Measurements from ENCODE around the gene XRCC4. TPM values are rescaled to one million over a fixed set of nuclear protein-coding genes. Genes with fewer than 3 reads are reported as not detected.

XRCC4 gene
- polyA plus RNA-seq, 1 of the 3 experiments (the other 2 are of a cell fraction), result 1.8 TPM

- no peaks in the 10 kb centered on the region for H3K9me2 ChIP-seq
- no peak overlapping the region for H3K4me3 ChIP-seq (ENCODE audit: low read depth in 2 of 2, low read length in 1 of 2)
- peaks cover 8% of the 10 kb centered on the region; the same call in 1 of the 2 replicates for H3K9me3 ChIP-seq
- CTCF ChIA-PET, result interaction anchor here (1.0 kb wide), 1 partner anchor 9 kb away, joined by 3 read pairs; no protein-coding TSS in a partner anchor
- 87% methylated on average over 2 of the region's 2 CpGs for WGBS (ENCODE audit: low lambda C conversion rate)
- peaks cover 15% of the 10 kb centered on the region for H3F3A ChIP-seq (replicated peaks; ENCODE audit: insufficient read depth)
- no peak overlapping the region for H3K4me2 ChIP-seq
- DNase-seq, result no peak
- POLR2A ChIA-PET, result no interaction called here
- H3K27me3 ChIP-seq (ENCODE audit: insufficient read depth), result no peaks in the 10 kb centered on the region
- H2AFZ ChIP-seq (ENCODE audit: low read depth), result no peak overlapping the region
- no peak overlapping the region for H3K9ac ChIP-seq
- TF ChIP-seq FOXM1 (IDR thresholded peaks at IDR 0.05; ENCODE audit: low read depth), result no peak
- no peaks in the 10 kb centered on the region for H4K20me1 ChIP-seq (ENCODE audit: insufficient read depth)
- H3K79me2 ChIP-seq (ENCODE audit: insufficient read depth), result no peaks in the 10 kb centered on the region
- no peak overlapping the region for H3K27ac ChIP-seq (ENCODE audit: low read depth in 2 of 2, low read length in 1 of 2)
- H3K36me3 ChIP-seq (replicated peaks in 1 of 2; ENCODE audit: control insufficient read depth in 1 of 2, insufficient read depth in 2 of 2, low read length in 1 of 2), result no peaks in the 10 kb centered on the region
- H3K4me1 ChIP-seq (ENCODE audit: control insufficient read depth in 1 of 2, insufficient read depth in 2 of 2, low read depth in 1 of 2, low read length in 1 of 2), result peaks cover under 1 to 11% of the 10 kb centered on the region in 2 experiments; a peak in 2 of 4 replicates
These were observed 15.3 kb downstream of the XRCC4 start for GRCh38 chr5:83092619-83093018.

- POLR2A ChIA-PET, result no interaction called here
- Histone ChIP-seq H3K9ac (no peak overlapping the region), H2AFZ (ENCODE audit: low read depth) (no peak overlapping the region), H3K27me3 (ENCODE audit: insufficient read depth) (no peaks in the 10 kb centered on the region), H3K36me3 (replicated peaks in 1 of 2; ENCODE audit: control insufficient read depth in 1 of 2, insufficient read depth in 2 of 2, low read length in 1 of 2) (no peaks in the 10 kb centered on the region), H3K9me3 (peaks cover 8% of the 10 kb centered on the region; the same call in 1 of the 2 replicates), H4K20me1 (ENCODE audit: insufficient read depth) (no peaks in the 10 kb centered on the region), H3F3A (replicated peaks; ENCODE audit: insufficient read depth) (peaks cover 17% of the 10 kb centered on the region), H3K4me3 (ENCODE audit: low read depth in 2 of 2, low read length in 1 of 2) (no peak overlapping the region), H3K4me2 (no peak overlapping the region), H3K27ac (ENCODE audit: low read depth in 2 of 2, low read length in 1 of 2) (no peak overlapping the region), H3K79me2 (ENCODE audit: insufficient read depth) (no peaks in the 10 kb centered on the region), H3K9me2 (no peaks in the 10 kb centered on the region), H3K4me1 (ENCODE audit: control insufficient read depth in 1 of 2, insufficient read depth in 2 of 2, low read depth in 1 of 2, low read length in 1 of 2) (peaks cover 9 to 20% of the 10 kb centered on the region in 2 experiments; a peak in 2 of 4 replicates)
- no peak for DNase-seq
- TF ChIP-seq GATA2 (CRISPR knock-in tag; IDR thresholded peaks at IDR 0.05), result no peak
- no peak for TF ChIP-seq FOXJ3 (CRISPR knock-in tag; IDR thresholded peaks at IDR 0.05)
- no peak for TF ChIP-seq CTCF (IDR thresholded peaks at IDR 0.05)
- TF ChIP-seq NFIC (IDR thresholded peaks at IDR 0.05; ENCODE audit: borderline replicate concordance), result no peak
- TF ChIP-seq USF2 (IDR thresholded peaks at IDR 0.05; ENCODE audit: borderline replicate concordance, low read depth, low read length), result no peak
- TF ChIP-seq RCOR1 (IDR thresholded peaks at IDR 0.05; ENCODE audit: low read length), result no peak
- TF ChIP-seq NRF1 (IDR thresholded peaks at IDR 0.05; ENCODE audit: low read depth, low read length), result no peak
- no peak for TF ChIP-seq SIN3A (IDR thresholded peaks at IDR 0.05; ENCODE audit: borderline replicate concordance, low read depth, low read length)
- no peak for TF ChIP-seq FOXM1 (IDR thresholded peaks at IDR 0.05; ENCODE audit: low read depth)
- no peak for TF ChIP-seq PBX3 (IDR thresholded peaks at IDR 0.05)
- TF ChIP-seq FOSL2 (IDR thresholded peaks at IDR 0.05; ENCODE audit: borderline replicate concordance, low read depth), result no peak
- no peak for TF ChIP-seq MAX (IDR thresholded peaks at IDR 0.05; ENCODE audit: low read depth)
- CTCF ChIA-PET, result no interaction called here
- WGBS (ENCODE audit: low lambda C conversion rate), result 97% methylated on average over 4 of the region's 4 CpGs
These were observed 16.3 kb downstream of the XRCC4 start for GRCh38 chr5:83093692-83094091.
